Upper lobe of left lung (tissue), 6 donors: ENCODE data around the gene LRRC8D. TPM values are rescaled to one million over a fixed set of nuclear protein-coding genes. Genes with fewer than 3 reads are reported as not detected.
"Not testable (repeated sequence)": the region's sequence is repeated elsewhere in the genome, so short reads cannot be mapped to it uniquely, and the experiment has no call there.

Experiments used
- ATAC-seq, 2 donors: fragments of 200-7000 bp; cut with Tn5 transposase; one replicate each; pipeline ENCODE4 v1.9.1; 2022; ENCODE audit warnings: mild to moderate bottlenecking in 2 of 2, moderate library complexity in 2 of 2; ENCODE audit not compliant: low FRiP score in 2 of 2
- DNase-seq, 2 donors: peaks; one replicate each; pipeline ENCODE4 v3.0.0-alpha.2; 2019 to 2020
- H3K27ac ChIP-seq, 4 donors: fragments of 200-600 bp; sonication (generic); one replicate each; pipeline ENCODE4 v1.5.1; 2016 to 2019
- H3K27me3 ChIP-seq, 4 donors: fragments of 200-600 bp; sonication (generic); one replicate each; pipeline ENCODE4 v1.5.1; 2017 to 2019
- H3K36me3 ChIP-seq, 4 donors: fragments of 200-600 bp; sonication (generic); one replicate each; pipeline ENCODE4 v1.5.1; 2016 to 2019
- H3K4me1 ChIP-seq, 4 donors: fragments of 200-600 bp; sonication (generic); one replicate each; pipeline ENCODE4 v1.5.1; 2018 to 2019
- H3K4me3 ChIP-seq, 4 donors: fragments of 200-600 bp; sonication (generic); one replicate each; pipeline ENCODE4 v1.5.1; 2017 to 2019; ENCODE audit warnings: mild to moderate bottlenecking in 2 of 4, moderate library complexity in 1 of 4
- H3K9me3 ChIP-seq, 4 donors: fragments of 200-600 bp; sonication (generic); one replicate each; pipeline ENCODE4 v1.5.1; 2018 to 2019
- CTCF ChIP-seq, 6 experiments: fragments of 450-650 bp in 4 of 6; fragments of 200-600 bp in 2 of 6; sonication (generic) in 2 of 6; IDR thresholded peaks; one replicate each; pipeline ENCODE4 v1.5.1; 2016 to 2019; ENCODE audit warnings: antibody characterized with exemption in 6 of 6
- EP300 ChIP-seq, 4 donors: sonication (generic); formaldehyde crosslinking; IDR thresholded peaks; one replicate each; pipeline ENCODE4 v1.5.1; 2017; ENCODE audit warnings: antibody characterized with exemption in 4 of 4, control low read depth in 2 of 4
- POLR2A ChIP-seq, 4 donors: fragments of 450-650 bp; IDR thresholded peaks; one replicate each; pipeline ENCODE4 v1.5.1; 2016 to 2017; ENCODE audit warnings: antibody characterized with exemption in 4 of 4, mild to moderate bottlenecking in 2 of 4
- POLR2AphosphoS5 ChIP-seq, 2 donors: sonication (generic); formaldehyde crosslinking; IDR thresholded peaks; one replicate each; pipeline ENCODE4 v1.5.1; 2017; ENCODE audit warnings: antibody characterized with exemption in 2 of 2
- WGBS, 2 donors: methylation state at CpG; one replicate each; pipeline ENCODE4 v1.1.5; 2017 to 2018; 5-methylcytosine and 5-hydroxymethylcytosine counted together
- total RNA-seq, 6 donors: library from RNA; depleted of rRNA in 4 of 6; stranded (reverse); fragments of >200 nt in 4 of 6; gene quantifications; one replicate each; pipeline versions ENCODE4 v1.1.0 to v1.2.1, GENCODE V29; 2016 to 2021
- donor health status: DM: no; HTN: no; CAD: no; lungs with moderate emphysema.
- donor health status: DM: no; HTN: yes; CAD: no; lungs with severe emphysema.

LRRC8D gene
- total RNA-seq = 10 to 100 TPM in 4 of 6 donors, 1 to 10 TPM in 2; 3.7 to 24.0 (median 12.2) TPM

GRCh38 chr1:89820422-89821321, at the start of gene LRRC8D:
Gene LRRC8D, plus strand, starts transcription at chr1:89821032. Its CDS starts 112,037 bp downstream, at chr1:89933069.
- 3% methylated on average over 9 to 21 of the region's 82 CpGs for WGBS, 2 donors
- no peaks in the 10 kb centered on the region for H3K27me3 ChIP-seq
- peak in 2 of 4 donors; percentile 64 to 74 for TF ChIP-seq POLR2A (IDR thresholded peaks at IDR 0.05)
- peak in 2 of 6 experiments; percentile 16 for TF ChIP-seq CTCF (IDR thresholded peaks at IDR 0.05)
- TF ChIP-seq EP300 (IDR thresholded peaks at IDR 0.05) = no peak
- peak in 1 of 2 donors; percentile 49 for TF ChIP-seq POLR2AphosphoS5 (IDR thresholded peaks at IDR 0.05)

GRCh38 chr1:89771991-89772560, 48.8 kb upstream of the LRRC8D start:
- Histone ChIP-seq H3K27me3 (no peaks in the 10 kb centered on the region), H3K27ac (no peak overlapping the region), H3K4me3 (no peak overlapping the region), H3K9me3 (no peaks in the 10 kb centered on the region), H3K36me3 (no peaks in the 10 kb centered on the region), H3K4me1 (no peaks in the 10 kb centered on the region)
- TF ChIP-seq CTCF (IDR thresholded peaks at IDR 0.05) (no peak), POLR2A (IDR thresholded peaks at IDR 0.05) (no peak), EP300 (IDR thresholded peaks at IDR 0.05) (no peak), POLR2AphosphoS5 (IDR thresholded peaks at IDR 0.05) (no peak)
- ATAC-seq (no peak), DNase-seq (no peak)
- WGBS, 2 donors = 85 to 89% methylated on average over 5 of the region's 5 CpGs

More at GRCh38 chr1:89820422-89821321, at the start of gene LRRC8D:
- ATAC-seq (peak; percentile 96), DNase-seq (peak; percentile 92 to 95)
- peak within 1 kb of the TSS; percentile 58 to 94 (median 78) for H3K4me3 ChIP-seq
- H3K27ac ChIP-seq = peak within 1 kb of the TSS; percentile 73 to 86 (median 82)
- H3K36me3 ChIP-seq = no peaks in the 10 kb centered on the region
- peaks cover 12 to 36% (median 30%) of the 10 kb centered on the region in 4 donors for H3K4me1 ChIP-seq
- H3K9me3 ChIP-seq = no peaks in the 10 kb centered on the region

- ATAC-seq, H3K36me3 ChIP-seq, H3K4me3 ChIP-seq, H3K9me3 ChIP-seq, H3K27me3 ChIP-seq, DNase-seq, H3K27ac ChIP-seq, H3K4me1 ChIP-seq: not testable (repeated sequence)
- WGBS, 2 donors = 74 to 90% methylated on average over 1 of the region's 1 CpG
Measured at GRCh38 chr1:89776104-89776503, 44.7 kb upstream of the LRRC8D start.

GRCh38 chr1:89777271-89777670, 43.6 kb upstream of the LRRC8D start:
- H3K36me3 ChIP-seq, ATAC-seq, H3K27me3 ChIP-seq, H3K4me3 ChIP-seq, H3K4me1 ChIP-seq, H3K9me3 ChIP-seq, H3K27ac ChIP-seq, DNase-seq: not testable (repeated sequence)
- 74 to 90% methylated on average over 2 of the region's 2 CpGs for WGBS, 2 donors

GRCh38 chr1:89779151-89779940, 41.5 kb upstream of the LRRC8D start:
- H3K4me3 ChIP-seq = no peak overlapping the region
- no peak for DNase-seq

More at GRCh38 chr1:89779151-89779940, 41.5 kb upstream of the LRRC8D start:
- TF ChIP-seq CTCF (IDR thresholded peaks at IDR 0.05) (no peak), EP300 (IDR thresholded peaks at IDR 0.05) (no peak), POLR2AphosphoS5 (IDR thresholded peaks at IDR 0.05) (no peak)
- Histone ChIP-seq H3K27me3 (no peaks in the 10 kb centered on the region), H3K27ac (no peak overlapping the region), H3K36me3 (no peaks in the 10 kb centered on the region), H3K9me3 (no peaks in the 10 kb centered on the region), H3K4me1 (no peaks in the 10 kb centered on the region)
- 84 to 86% methylated on average over 6 of the region's 6 CpGs for WGBS, 2 donors
- ATAC-seq = no peak
